DOHH2 (cell line): ENCODE measurements around the gene VSTM2B.

ENCODE experiments used
- H3F3A ChIP-seq: fragments of 200-600 bp; sonication (generic), shearing (Covaris generic); 2 replicates; pipeline ENCODE4 v1.6.0; 2016; ENCODE audit warnings: antibody characterized with exemption, mild to moderate bottlenecking; ENCODE audit not compliant: control insufficient read depth, insufficient read depth
- H3K27ac ChIP-seq: fragments of 200-600 bp; sonication (generic); 2 replicates; pipeline ENCODE4 v1.5.1; 2014; ENCODE audit warnings: low read depth, mild to moderate bottlenecking, low read length, moderate library complexity
- H3K27me3 ChIP-seq: fragments of 200-600 bp; sonication (generic); 2 replicates; pipeline ENCODE4 v1.6.1; 2014; ENCODE audit warnings: mild to moderate bottlenecking, low read length, mixed read lengths; ENCODE audit not compliant: control insufficient read depth
- H3K36me3 ChIP-seq: fragments of 200-600 bp; sonication (generic); 2 replicates; pipeline ENCODE4 v1.6.1; 2014; ENCODE audit warnings: mild to moderate bottlenecking, low read length, moderate library complexity, mixed read lengths; ENCODE audit not compliant: control insufficient read depth
- H3K4me1 ChIP-seq: fragments of 200-600 bp; sonication (generic); 2 replicates; pipeline ENCODE4 v1.6.1; 2014; ENCODE audit warnings: mild to moderate bottlenecking, low read length, mixed read lengths; ENCODE audit not compliant: control insufficient read depth
- H3K4me2 ChIP-seq: fragments of 200-600 bp; sonication (generic); 2 replicates; pipeline ENCODE4 v1.6.0; 2014; ENCODE audit warnings: mild to moderate bottlenecking, low read length, moderate library complexity
- H3K4me3 ChIP-seq: fragments of 200-600 bp; sonication (generic); 2 replicates; pipeline ENCODE4 v1.5.1; 2014; ENCODE audit warnings: mild to moderate bottlenecking, low read length, mixed read lengths
- H3K79me2 ChIP-seq: fragments of 200-600 bp; sonication (generic); 2 replicates; pipeline ENCODE4 v1.6.1; 2014; ENCODE audit warnings: mild to moderate bottlenecking, low read length, mixed read lengths; ENCODE audit not compliant: control insufficient read depth
- H3K9me2 ChIP-seq: fragments of 200-600 bp; sonication (generic); replicated peaks from 2 replicates; pipeline ENCODE4 v1.6.1; 2014; ENCODE audit warnings: mild to moderate bottlenecking, low read length, mixed read lengths; ENCODE audit not compliant: control insufficient read depth
- H3K9me3 ChIP-seq: fragments of 200-600 bp; sonication (generic); 2 replicates; pipeline ENCODE4 v1.6.1; 2014; ENCODE audit warnings: antibody characterized with exemption, low read length, mixed read lengths; ENCODE audit not compliant: control insufficient read depth, insufficient read depth
- H4K20me1 ChIP-seq: fragments of 200-600 bp; sonication (generic); 2 replicates; pipeline ENCODE4 v1.6.0; 2014; ENCODE audit warnings: low read depth, mild to moderate bottlenecking, antibody characterized with exemption, low read length, moderate library complexity; ENCODE audit not compliant: control insufficient read depth, insufficient read depth
- CTCF ChIP-seq: fragments of 200-600 bp; sonication (generic); IDR thresholded peaks from one replicate; pipeline ENCODE4 v1.5.1; 2014; ENCODE audit warnings: antibody characterized with exemption, mild to moderate bottlenecking, low read depth, low read length; ENCODE audit not compliant: poor library complexity, severe bottlenecking
- EZH2phosphoT487 ChIP-seq: fragments of 200-600 bp; sonication (generic); IDR thresholded peaks from 2 replicates; pipeline ENCODE4 v1.6.1; 2017; ENCODE audit warnings: borderline replicate concordance, mild to moderate bottlenecking, antibody characterized with exemption, low read length, moderate library complexity, mixed read lengths

VSTM2B gene

GRCh38 chr19:29546583-29547190 lies 20.9 kb downstream of the VSTM2B start:
- H3K9me2 ChIP-seq: no peaks in the 10 kb centered on the region

GRCh38 chr19:29547361-29547960 lies 21.7 kb downstream of the VSTM2B start:
- Histone ChIP-seq H3K4me2 (no peak overlapping the region), H3K36me3 (no peaks in the 10 kb centered on the region), H3K79me2 (no peaks in the 10 kb centered on the region), H3F3A (no peaks in the 10 kb centered on the region), H3K4me3 (no peak overlapping the region), H3K4me1 (no peaks in the 10 kb centered on the region), H3K9me2 (no peaks in the 10 kb centered on the region), H4K20me1 (no peaks in the 10 kb centered on the region), H3K27me3 (no peaks in the 10 kb centered on the region), H3K27ac (no peak overlapping the region), H3K9me3 (no peaks in the 10 kb centered on the region)
- TF ChIP-seq CTCF: no peak

More at GRCh38 chr19:29546583-29547190, 20.9 kb downstream of the VSTM2B start:
- Histone ChIP-seq H3F3A (no peaks in the 10 kb centered on the region), H3K79me2 (no peaks in the 10 kb centered on the region), H3K27me3 (no peaks in the 10 kb centered on the region), H3K36me3 (no peaks in the 10 kb centered on the region), H4K20me1 (no peaks in the 10 kb centered on the region), H3K9me3 (no peaks in the 10 kb centered on the region), H3K4me1 (no peaks in the 10 kb centered on the region), H3K4me3 (no peak overlapping the region), H3K27ac (no peak overlapping the region), H3K4me2 (no peak overlapping the region)
- TF ChIP-seq CTCF: no peak

DNA sequence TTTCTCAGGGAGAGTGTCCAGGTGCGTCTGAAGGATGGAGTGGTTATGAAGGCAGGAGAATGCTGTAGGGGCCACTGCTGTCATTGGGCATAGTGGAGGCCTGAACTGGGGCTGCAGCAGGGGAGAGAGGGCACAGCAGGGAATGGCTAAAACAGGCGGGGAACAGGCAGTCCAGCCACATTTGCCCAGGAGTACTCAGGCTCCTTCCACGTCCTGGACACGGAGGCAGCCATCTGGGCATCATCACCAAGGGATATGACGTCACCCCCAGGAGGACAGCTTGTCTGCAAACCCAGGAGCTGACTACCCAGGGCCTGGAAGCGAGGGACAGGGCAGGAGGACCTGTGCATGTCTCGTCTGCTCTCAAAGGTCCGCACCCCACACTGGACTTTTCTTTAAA lies 22.2 kb downstream of the VSTM2B start:
- no peaks in the 10 kb centered on the region for H3F3A ChIP-seq
- H3K36me3 ChIP-seq: no peaks in the 10 kb centered on the region
- H3K4me1 ChIP-seq: no peaks in the 10 kb centered on the region
- no peak overlapping the region for H3K27ac ChIP-seq
- no peaks in the 10 kb centered on the region for H3K9me2 ChIP-seq
- H3K79me2 ChIP-seq: no peaks in the 10 kb centered on the region
- no peaks in the 10 kb centered on the region for H3K9me3 ChIP-seq
- H3K27me3 ChIP-seq: no peaks in the 10 kb centered on the region
- no peak for TF ChIP-seq CTCF
- TF ChIP-seq EZH2phosphoT487: no peak
- H4K20me1 ChIP-seq: no peaks in the 10 kb centered on the region
- H3K4me3 ChIP-seq: no peak overlapping the region
- no peak overlapping the region for H3K4me2 ChIP-seq
